ENCODE measurements around the gene CDKL5.
"Not testable (repeated sequence)": the region's sequence is repeated elsewhere in the genome, so short reads cannot be mapped to it uniquely, and the experiment has no call there.

The CDKL5 gene

GRCh38 chrX:18575744-18576143, 150.3 kb downstream of the CDKL5 start:
- DNase-seq: no peak
- TF ChIP-seq GATA1 (IDR thresholded peaks at IDR 0.05; ENCODE audit: low read depth, low read length): no peak
- no peak for TF ChIP-seq POLR2A (IDR thresholded peaks at IDR 0.05; ENCODE audit: low read length)

- no peak for DNase-seq
- TF ChIP-seq POLR2A (IDR thresholded peaks at IDR 0.05; ENCODE audit: low read length): no peak
Observed at GRCh38 chrX:18577400-18577799, 152.0 kb downstream of the CDKL5 start.

GRCh38 chrX:18578546-18578945, 153.1 kb downstream of the CDKL5 start:
- TF ChIP-seq POLR2A (IDR thresholded peaks at IDR 0.05; ENCODE audit: low read length): no peak
- TF ChIP-seq GATA1 (IDR thresholded peaks at IDR 0.05; ENCODE audit: low read depth, low read length): no peak
- DNase-seq: no peak

GRCh38 chrX:18579495-18579894, 154.1 kb downstream of the CDKL5 start:
- no peak for DNase-seq

GRCh38 chrX:18582910-18583493, 157.6 kb downstream of the CDKL5 start:
- no peak for DNase-seq
- TF ChIP-seq POLR2A (IDR thresholded peaks at IDR 0.05; ENCODE audit: low read length) (no peak), GATA1 (IDR thresholded peaks at IDR 0.05; ENCODE audit: low read depth, low read length) (no peak)

More at GRCh38 chrX:18579495-18579894, 154.1 kb downstream of the CDKL5 start:
- TF ChIP-seq POLR2A (IDR thresholded peaks at IDR 0.05; ENCODE audit: low read length): no peak
- TF ChIP-seq GATA1 (IDR thresholded peaks at IDR 0.05; ENCODE audit: low read depth, low read length): no peak

GRCh38 chrX:18589292-18589691, 163.9 kb downstream of the CDKL5 start:
- DNase-seq: not testable (repeated sequence)

GRCh38 chrX:18591834-18592233, 166.4 kb downstream of the CDKL5 start:
- TF ChIP-seq POLR2A (IDR thresholded peaks at IDR 0.05; ENCODE audit: low read length) (no peak), GATA1 (IDR thresholded peaks at IDR 0.05; ENCODE audit: low read depth, low read length) (no peak)
- no peak for DNase-seq

- no peak for DNase-seq
- TF ChIP-seq POLR2A (IDR thresholded peaks at IDR 0.05; ENCODE audit: low read length) (no peak), GATA1 (IDR thresholded peaks at IDR 0.05; ENCODE audit: low read depth, low read length) (no peak)
Observed at GRCh38 chrX:18594079-18594478, 168.7 kb downstream of the CDKL5 start.

GRCh38 chrX:18596096-18596495, 170.7 kb downstream of the CDKL5 start:
- no peak for TF ChIP-seq GATA1 (IDR thresholded peaks at IDR 0.05; ENCODE audit: low read depth, low read length)
- TF ChIP-seq POLR2A (IDR thresholded peaks at IDR 0.05; ENCODE audit: low read length): no peak
- DNase-seq: no peak

GRCh38 chrX:18598413-18598812, 173.0 kb downstream of the CDKL5 start:
- no peak for TF ChIP-seq POLR2A (IDR thresholded peaks at IDR 0.05; ENCODE audit: low read length)
- no peak for TF ChIP-seq GATA1 (IDR thresholded peaks at IDR 0.05; ENCODE audit: low read depth, low read length)
- DNase-seq: no peak

- DNase-seq: no peak
Observed at GRCh38 chrX:18607966-18608365, 182.6 kb downstream of the CDKL5 start.

GRCh38 chrX:18613930-18614639, 188.7 kb downstream of the CDKL5 start:
- no peak for DNase-seq
- TF ChIP-seq POLR2A (IDR thresholded peaks at IDR 0.05; ENCODE audit: low read length) (no peak), GATA1 (IDR thresholded peaks at IDR 0.05; ENCODE audit: low read depth, low read length) (no peak)

More at GRCh38 chrX:18607966-18608365, 182.6 kb downstream of the CDKL5 start:
- TF ChIP-seq GATA1 (IDR thresholded peaks at IDR 0.05; ENCODE audit: low read depth, low read length): no peak

- DNase-seq: no peak
- TF ChIP-seq POLR2A (IDR thresholded peaks at IDR 0.05; ENCODE audit: low read length) (no peak), GATA1 (IDR thresholded peaks at IDR 0.05; ENCODE audit: low read depth, low read length) (no peak)
Observed at GRCh38 chrX:18616688-18617406, 191.4 kb downstream of the CDKL5 start.

- TF ChIP-seq GATA1 (IDR thresholded peaks at IDR 0.05; ENCODE audit: low read depth, low read length) (no peak), POLR2A (IDR thresholded peaks at IDR 0.05; ENCODE audit: low read length) (no peak)
- DNase-seq: no peak
Observed at GRCh38 chrX:18617407-18617750, 192.0 kb downstream of the CDKL5 start.

- no peak for DNase-seq
- TF ChIP-seq GATA1 (IDR thresholded peaks at IDR 0.05; ENCODE audit: low read depth, low read length) (no peak), POLR2A (IDR thresholded peaks at IDR 0.05; ENCODE audit: low read length) (no peak)
Observed at GRCh38 chrX:18619288-18619687, 193.9 kb downstream of the CDKL5 start.
